HG03196 (cell line): ENCODE data around the gene NRXN3.

Experiments
- ATAC-seq: cut with Tn5 transposase; IDR thresholded peaks from one replicate; pipeline ENCODE4 v1.9.1; 2021; ENCODE audit not compliant: unreplicated experiment

NRXN3 gene

DNA sequence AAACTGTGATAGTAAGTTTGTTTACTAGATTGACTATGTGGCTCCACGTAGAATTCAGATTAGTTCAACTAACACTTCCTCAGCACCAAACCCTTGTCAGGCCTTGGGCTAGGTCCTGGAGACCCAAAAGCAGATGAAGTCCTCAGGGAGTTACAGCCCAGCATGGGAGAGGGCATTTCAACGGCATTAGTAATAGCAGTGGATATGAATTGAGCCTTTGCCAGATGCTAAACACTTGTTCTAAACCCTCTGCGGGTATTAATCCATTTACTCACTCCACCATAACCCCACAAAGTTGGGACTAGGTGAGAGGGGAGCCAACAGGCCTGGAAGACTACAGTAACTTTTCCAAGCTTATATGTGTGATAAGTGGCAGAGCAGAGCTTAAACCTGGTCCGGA lies 1326.5 kb downstream of the NRXN3 start:
- no peak for ATAC-seq

DNA sequence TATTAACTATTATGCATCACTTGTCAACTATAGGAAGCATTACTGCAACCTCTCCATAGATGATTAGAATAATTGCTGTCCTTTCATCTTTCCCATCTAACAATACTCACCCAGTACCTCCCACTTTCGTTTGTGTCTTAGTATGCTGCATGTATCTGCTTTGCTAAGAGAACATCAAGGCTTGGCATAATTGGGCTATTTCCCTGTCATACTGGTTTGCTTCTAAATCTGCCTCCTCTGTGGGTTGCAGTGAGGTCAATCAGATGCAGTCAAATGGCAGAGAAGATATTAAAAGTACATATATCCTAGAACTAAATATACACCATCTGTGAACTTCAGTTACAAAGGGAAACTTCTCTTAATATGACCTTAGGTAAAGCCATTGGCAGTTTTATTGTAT lies 1330.3 kb downstream of the NRXN3 start:
- ATAC-seq, result no peak

DNA sequence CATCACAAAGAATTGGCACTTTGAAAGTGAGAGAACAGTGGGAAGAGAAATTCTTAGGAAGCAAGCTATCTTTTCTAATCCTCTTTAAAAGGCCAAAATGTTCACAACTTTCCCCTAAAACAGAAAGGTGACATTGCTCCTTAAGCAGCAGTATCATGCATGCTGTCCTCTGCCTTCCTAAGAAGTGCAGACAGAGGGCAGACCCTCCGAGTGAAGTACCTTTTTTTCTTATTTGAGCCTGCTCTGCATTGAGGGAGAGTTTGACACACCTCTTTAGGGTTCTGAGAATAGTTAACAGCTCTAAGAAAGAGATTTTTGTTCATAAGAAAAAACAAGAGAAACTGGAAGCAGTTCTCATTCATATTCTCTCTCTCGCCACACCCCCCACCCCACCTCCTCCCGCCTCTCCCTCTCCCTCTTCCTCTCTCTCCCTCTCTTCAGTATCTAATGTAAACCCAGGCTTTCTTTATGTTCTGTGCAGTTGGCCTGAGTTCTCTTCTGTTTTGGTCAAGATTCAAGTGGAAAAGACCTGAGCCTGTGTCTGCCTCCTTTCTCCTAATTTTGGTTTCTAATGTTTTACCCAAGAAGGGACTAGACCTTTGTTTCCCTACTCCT lies 1332.1 kb downstream of the NRXN3 start:
- ATAC-seq, result no peak

DNA sequence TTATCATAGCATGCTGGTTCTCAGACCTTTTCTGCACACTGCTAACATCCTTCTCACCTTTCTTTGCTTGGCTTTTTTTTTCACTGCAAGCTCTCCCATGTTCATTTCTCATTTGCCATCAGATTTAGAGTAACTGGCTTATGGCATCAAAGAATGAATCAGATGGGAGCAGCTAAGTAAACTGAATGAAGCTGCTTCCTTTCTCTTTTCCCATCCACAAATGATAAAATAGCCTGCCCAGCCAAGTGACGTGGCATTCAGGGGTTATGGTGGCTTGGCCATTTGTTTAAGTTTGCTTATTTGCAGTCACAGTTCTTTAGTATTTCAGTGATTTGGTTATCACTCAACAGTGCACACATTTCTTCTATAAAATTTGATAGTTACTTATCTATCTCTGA lies 1332.6 kb downstream of the NRXN3 start:
- ATAC-seq, result no peak

DNA sequence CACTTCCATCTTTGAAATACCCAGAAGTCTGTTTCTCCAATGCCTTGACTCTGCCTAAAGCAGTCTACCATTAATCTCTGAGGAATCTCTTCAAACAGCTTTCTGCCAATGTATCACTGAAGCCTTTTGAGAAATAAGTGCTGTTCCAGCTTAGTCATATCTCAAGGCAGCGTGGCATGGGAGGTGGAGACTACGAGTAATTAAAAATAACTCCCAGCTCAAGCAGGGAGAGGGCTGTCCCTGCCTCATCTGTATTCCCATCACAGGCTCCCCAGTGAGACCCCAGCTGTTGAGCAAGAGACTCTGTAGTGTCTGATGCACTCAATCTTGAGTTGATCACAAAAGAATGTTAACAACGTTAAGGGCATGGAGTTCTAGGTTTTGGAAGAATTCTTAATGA lies 1340.5 kb downstream of the NRXN3 start:
- no peak for ATAC-seq

DNA sequence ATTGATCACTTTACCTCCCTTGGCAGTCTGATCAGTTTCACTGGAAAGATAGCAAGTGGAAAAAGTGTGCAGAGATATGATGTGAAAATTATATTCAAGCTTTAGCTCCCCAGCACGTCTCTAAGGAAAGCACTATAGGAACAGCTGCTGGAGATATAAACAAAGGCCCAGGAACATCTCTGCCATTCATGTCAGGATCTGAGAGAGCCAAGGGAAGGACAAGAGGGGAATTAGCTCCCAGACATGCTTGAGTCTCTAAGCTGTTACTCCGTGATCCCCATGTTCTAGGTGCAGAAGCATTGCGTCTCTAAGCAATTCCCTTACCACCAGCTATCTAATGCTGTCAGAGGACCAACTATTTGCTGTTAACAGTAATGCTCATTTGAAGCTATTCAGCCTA lies 1341.0 kb downstream of the NRXN3 start:
- no peak for ATAC-seq

DNA sequence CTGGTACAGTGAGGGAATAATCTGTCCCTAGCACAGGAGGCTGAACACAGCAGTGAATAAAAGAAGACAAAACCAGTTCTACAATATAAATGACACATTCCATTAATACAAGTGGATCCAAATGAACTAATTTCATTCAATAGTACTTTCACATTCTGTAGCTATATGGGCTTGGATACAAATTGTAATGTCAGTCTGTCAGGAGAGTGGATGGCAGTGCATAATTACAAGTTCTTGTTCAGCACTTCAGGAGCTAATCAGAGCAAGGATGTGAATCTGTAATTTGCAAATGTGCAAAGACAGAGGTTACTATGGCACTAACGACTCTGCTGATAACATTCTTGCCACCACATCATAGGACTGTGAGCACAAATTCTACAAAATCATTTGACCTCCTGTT lies 1343.3 kb downstream of the NRXN3 start:
- no peak for ATAC-seq

DNA sequence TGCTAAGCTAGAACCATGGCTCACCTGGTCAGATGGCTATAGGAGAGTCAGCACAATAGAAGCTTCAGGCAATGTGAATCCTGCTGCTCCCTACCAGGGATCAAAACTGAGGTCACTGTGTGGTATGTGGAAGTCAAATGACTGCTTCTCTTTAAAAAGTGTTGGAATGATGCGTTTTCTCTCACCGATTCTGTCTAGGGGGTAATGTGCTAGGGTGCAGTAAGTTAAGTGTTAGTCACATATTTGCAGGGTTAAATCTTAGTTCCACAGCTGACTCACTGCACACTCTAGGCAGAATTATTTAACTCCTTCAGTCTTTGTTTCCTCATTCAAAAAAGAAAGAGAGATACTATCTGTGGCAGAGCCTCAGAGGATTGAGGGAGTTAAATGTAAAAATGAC lies 1344.5 kb downstream of the NRXN3 start:
- ATAC-seq, result no peak

DNA sequence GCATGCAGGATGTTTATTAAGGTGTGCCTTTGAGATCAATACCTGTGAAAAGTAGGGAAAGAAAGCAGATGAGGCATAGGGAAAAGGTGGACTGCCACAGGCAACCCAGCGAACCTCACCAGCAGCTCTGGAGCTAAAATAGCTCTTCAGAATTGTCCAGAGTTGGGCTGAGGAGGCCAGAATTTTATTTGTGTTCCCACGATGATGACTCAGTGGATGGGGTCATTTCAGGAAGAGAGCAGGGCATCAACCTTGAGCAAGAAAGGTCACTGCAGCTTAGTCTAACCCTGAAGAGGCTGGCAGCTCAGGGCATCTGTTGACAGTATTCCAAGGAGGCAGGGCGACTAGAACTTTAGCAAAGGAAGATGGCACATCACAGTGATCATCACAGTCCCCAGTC lies 1345.0 kb downstream of the NRXN3 start:
- no peak for ATAC-seq

DNA sequence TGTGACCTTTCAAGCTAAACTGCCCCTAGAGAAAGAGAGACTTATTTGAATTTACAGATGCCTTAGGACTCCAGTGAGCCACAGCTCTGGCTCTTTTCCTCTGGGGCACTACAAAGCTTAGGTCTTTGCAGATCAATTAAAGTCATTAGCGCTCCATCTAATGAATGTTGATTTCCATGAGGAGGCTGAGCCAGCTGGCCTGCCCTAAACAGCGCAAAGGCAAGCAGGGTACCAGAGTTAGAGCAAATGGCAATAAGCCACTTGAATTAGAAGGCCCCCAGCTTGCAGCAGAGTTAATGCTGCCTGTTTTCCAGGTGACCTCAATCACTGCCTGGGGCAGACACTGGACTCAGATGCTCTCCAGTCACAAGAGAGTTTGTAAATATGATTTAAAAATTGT lies 1345.8 kb downstream of the NRXN3 start:
- ATAC-seq, result no peak

DNA sequence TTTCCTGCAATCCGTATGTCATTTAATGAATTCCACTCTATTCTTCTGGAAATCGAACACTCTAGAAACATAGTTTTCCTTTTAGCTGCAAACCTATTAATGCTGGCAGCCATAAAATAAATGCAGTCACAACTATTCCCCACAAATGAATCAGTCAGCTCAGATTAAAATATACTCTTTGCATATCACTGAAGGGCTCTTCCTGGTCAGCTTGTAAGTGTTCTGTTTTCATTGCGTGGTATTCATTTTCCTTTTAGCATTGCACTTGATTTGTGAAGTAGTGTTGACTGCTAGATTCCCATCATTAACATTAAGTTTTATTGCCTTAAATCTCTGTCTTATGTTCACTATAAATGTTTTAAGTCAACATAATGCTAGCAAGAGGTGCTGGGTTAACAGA lies 1355.2 kb downstream of the NRXN3 start:
- no peak for ATAC-seq

DNA sequence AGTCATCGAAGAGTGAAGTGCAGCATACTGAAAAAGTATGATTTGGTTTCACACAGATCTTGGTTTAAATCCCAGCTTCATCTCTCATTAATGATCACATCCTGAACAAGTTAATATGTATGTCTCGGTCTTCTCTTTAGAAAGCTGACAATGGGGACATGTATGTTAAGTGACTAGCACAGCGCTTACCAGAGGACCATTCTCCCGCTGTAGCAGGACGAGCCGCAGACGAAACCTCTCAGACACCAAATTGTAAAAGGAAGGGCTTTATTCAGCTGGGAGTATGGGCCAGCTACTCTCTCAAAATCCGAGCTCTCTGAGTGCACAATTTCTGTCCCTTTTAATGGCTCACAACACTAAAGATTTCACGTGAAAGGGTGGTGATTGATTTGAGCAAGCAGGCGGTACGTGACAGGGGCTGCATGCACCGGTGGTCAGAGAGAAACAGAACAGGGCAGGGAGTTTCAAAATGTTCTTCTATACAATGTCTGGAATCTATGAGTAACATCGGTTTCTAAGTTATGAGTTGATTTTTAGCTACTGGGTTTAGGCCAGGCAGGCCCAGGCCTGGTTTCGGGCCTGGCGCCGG lies 1358.7 kb downstream of the NRXN3 start:
- no peak for ATAC-seq

DNA sequence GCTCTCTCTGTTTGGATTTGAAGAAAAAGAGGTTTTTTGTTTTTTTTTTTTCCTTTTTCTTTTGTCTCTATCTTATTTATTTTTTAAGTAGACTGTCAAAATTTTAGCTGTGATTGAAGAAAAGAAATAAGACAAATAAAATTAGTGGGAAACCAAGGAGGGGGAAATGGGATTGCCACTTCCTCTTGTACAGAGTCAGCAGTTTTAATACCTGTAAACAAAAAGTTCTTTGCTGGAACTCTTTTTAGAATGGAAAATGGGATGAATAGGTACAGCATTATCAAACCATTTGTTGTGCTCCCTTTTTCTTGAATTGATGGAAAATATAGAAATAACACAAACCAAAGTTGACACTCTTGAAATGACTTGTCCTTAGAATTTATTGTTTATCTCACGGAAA lies 1360.4 kb downstream of the NRXN3 start:
- no peak for ATAC-seq

DNA sequence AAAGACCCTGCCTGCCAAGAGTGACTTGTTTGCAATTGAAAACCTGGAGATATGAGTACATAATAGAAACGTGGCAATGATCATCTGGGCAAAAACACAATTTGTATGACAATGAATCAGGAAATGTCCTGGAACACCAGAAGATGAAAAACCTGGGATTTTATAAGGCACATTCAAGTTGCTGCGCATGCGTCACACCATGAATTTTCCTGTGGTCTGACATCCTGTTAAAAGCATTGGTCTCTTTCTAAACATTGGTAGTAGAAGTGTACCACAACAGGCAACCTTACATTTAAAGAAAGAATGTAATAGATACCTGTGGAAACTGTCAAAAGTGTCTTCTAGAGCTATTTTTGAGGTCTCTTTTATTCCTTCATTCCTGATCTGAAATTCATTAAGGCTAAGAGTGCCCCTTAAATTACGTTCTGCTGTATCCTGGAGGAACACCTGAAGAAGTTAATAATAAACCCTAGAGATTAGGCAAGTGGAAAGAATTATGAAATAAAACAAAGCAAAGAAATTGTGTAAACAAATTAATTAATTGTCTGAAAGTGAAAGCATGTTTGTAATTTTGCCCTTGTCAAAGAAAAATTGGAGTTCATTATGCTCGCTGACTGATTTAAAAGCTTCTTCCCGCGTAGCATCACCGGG lies 1364.7 kb downstream of the NRXN3 start:
- ATAC-seq, result no peak

DNA sequence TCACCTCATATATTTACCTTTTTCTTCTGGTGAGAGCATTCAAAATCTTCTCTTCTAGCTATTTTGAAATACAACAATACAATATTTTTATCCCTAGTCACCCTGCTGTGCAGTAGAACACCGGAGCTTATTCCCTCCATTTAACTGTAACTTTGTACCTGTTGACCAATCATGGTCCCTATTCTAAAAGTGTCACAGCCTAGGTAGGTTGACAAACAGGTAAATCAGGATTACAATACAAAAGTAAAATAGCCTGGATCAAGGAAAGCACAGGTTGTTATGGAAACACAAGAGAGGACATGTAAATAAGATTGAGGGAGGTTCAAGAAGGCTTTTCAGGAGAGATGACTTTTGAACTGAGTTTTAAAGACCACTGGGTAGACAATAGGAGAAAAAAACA lies 1370.2 kb downstream of the NRXN3 start:
- ATAC-seq, result no peak

DNA sequence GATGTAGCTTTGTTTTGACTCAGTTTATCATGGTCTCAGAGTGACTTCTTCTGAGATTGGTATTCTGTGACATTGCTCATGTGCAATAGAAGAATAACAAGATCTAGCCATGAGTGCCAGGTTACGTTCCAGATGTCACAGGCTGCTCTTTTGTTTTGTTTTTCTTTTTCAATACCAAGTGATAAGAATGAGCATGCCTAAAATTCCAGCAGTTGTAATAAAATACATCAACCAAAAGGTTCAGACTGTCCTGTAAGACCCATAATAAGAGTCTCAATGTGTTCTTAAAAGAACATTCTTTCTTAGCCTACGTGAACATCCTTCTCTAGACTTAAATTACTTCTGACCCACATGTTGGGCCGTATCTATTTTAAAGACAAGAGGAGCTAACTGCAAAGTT lies 1371.9 kb downstream of the NRXN3 start:
- ATAC-seq, result no peak

DNA sequence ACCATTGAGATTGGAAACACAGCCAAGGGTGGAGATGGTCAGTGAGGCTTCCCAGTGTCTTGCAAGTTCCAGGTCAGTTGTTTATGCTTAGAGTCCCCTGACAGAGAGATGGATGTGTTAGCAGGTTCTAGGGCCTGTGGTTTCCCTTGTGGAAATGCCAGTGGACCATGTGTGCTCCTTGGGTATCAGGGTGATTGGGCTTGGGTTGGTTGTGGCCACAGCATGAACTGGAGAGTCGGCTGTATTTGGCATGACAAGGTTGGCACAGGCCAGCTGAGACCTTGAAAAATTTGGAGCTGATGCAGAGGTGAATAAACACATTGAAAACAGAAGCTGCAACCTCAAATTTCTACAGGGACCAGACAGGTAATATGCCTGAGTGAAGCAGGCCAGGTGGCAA lies 1373.2 kb downstream of the NRXN3 start:
- ATAC-seq, result no peak

DNA sequence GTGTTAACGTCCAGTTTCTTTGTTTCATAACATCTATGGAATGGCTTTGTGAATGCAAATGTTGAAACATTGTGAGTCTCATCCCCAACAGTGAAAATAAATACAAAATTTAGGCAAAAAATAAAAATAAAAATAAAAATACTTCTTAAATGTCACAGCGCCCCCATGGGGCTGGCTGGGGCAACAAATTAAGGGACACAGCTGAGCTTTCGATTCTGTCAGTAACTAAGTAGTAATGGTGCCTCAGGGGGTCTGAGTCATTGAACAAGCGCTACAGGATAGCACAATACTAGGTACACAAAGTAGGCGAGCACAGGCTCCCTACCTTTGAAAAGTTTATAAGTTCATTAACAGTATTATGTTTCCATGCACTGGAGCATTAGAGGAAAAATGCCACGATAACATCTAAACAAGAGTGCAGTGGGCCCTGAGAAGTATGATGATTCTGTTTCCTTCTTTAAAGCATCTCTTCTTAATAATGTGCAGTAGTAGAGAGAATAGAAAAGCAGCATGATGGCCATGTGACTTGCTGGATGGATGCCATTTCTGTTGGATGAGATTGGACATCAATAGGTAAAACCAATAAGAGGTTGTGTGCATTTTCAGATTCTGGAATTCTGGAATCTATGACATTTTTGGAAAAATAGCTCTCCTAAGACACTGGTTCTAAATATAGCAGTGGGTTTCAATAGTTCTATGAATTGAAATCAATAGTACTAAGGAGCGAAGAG lies 1374.0 kb downstream of the NRXN3 start:
- no peak for ATAC-seq

DNA sequence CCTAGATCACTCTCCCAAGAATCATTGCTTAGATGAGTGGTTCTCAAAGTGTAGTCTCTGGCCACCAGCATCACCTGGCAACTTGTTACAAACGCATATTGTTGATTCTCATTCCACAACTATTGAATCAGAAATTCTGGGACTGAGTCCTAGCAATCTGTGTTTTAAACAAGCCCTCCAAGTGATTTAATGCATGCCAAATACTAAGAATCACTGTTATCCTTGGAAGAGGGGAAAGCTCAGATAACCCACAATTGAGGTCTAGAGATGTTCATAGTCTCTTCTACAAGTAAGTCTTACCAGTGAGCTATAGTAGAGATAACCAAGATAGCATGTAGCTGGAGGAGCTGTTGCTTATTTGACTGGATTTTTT lies 1374.5 kb downstream of the NRXN3 start:
- no peak for ATAC-seq

DNA sequence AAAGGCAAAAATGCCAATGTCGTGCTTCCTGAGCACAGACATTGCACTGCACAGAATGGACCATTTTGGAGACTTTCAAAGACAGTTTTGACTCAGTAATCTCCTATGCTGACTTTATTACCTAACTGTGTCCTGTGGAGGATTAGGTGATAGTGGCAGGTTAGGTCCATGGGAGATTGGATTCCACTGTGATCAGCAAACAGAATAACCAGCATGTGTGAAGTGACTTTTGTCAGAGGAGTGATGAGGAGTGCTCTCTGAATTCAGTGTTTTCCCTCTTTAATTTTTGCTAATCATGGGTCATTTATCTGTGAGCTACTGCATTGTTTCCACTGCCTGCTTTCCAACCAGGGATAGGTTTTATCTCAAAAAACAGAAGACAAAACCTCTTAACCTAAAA lies 1378.7 kb downstream of the NRXN3 start:
- ATAC-seq, result no peak

DNA sequence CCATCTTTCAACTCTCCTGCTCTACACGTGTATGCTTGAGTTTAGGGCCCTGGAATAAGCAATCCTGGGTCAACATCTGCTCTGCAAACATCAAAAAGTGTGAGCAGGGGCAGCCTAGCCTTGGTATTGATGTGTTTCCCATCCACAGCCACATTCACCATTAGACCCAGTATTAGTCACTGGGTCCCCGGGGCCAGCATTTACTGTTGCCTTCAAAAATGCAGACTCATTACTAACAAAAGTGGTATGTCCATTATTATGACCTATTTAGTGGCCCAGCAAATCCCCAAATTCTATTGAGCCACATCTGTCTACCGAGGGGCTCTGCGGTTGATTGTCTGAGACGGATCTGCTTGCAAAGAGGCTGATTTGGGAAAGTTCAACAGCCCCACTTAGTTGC lies 1379.3 kb downstream of the NRXN3 start:
- ATAC-seq, result no peak

DNA sequence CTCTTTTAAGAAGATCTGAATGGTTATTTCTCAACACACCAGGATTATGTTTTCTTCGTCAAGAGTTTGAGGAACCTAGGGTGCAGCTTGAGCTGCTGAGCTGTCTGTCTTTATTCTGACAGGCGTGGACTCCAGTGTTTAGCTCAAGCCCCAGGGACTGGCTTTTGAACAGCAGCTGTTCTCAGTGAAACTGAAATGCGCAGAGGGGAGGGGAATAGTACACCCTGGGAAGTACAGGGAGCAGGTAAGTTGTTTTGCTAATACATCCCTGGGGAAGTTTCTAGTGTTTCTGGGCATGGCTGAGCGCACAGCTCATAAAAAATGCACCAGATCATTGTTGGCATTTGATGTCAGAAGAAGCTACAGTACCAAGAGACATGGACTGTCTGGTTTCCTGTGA lies 1381.3 kb downstream of the NRXN3 start:
- no peak for ATAC-seq
